Raji (cell line): ENCODE data around the gene PIM3.

Source experiments
- POLR2A ChIP-seq: IDR thresholded peaks from 2 replicates; pipeline ENCODE4 v1.6.1; 2011; ENCODE audit warnings: low read depth, low read length, control low read depth; ENCODE audit not compliant: insufficient read depth

The PIM3 gene

DNA sequence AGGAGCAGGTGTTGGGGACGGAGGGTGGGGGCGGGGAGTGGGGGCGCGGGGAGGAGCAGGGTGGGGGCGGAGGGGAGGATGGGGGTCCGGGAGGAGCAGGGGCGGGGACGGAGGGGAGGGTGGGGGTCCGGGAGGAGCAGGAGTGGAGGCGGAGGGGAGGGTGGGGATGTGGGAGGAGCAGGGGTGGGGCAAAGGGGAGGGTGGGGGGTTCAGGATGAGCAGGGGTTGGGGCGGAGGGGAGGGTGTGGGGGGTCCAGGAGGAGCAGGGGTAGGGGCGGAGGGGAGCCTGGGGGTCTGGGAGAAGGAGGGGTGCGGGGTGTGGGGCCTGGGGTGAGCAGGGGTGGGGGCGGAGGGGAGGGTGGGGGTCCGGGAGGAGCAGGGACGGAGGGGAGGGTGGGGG is 25.0 kb upstream of the PIM3 start:
- no peak for TF ChIP-seq POLR2A

- TF ChIP-seq POLR2A = peak; percentile 49
Observed at GRCh38 chr22:49936018-49936972, 24.3 kb upstream of the PIM3 start.

- no peak for TF ChIP-seq POLR2A
Observed at GRCh38 chr22:49936973-49937757, 23.4 kb upstream of the PIM3 start.

DNA sequence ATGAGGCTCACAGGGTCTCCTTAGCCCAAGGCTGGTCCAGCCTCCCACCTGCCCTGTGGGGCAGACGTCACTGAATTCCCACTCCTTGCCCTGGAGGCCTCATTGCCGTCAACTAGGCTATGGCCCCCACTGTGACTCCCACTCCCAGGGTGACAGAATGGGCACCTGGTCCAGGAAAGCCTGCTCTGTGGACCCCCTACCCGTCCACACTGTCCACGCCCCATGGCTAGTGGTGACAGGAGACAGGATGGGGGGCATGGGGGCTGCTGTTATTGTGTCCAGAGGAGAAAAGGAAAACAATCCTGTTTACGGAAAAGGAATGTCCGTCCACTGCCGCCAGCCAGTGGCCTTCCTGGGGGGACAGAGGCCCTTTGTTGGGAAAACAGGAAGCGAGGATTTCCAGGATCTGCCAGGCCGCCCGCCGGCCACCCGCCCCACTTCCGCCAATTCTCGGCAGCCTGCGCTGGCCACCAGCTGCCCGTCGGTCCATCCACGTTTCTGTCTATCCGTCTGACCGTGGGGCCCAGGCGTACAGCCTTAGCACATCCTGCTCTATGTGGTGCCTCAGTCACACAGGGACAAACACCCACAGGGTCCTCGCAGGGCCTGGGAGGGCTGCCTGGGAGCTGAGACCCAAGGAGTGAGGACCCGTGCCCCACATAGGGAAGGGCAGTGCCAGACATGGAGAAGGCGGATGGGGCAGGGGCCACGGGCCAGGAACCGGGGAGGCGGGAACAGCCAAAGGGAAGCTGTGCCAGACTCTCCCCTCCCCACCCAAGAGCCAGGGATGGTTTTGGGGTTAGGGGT is 22.6 kb upstream of the PIM3 start:
- TF ChIP-seq POLR2A = no peak

GRCh38 chr22:49938565-49939136 is 21.9 kb upstream of the PIM3 start:
- no peak for TF ChIP-seq POLR2A

GRCh38 chr22:49941507-49942316 is 18.9 kb upstream of the PIM3 start:
- no peak for TF ChIP-seq POLR2A

DNA sequence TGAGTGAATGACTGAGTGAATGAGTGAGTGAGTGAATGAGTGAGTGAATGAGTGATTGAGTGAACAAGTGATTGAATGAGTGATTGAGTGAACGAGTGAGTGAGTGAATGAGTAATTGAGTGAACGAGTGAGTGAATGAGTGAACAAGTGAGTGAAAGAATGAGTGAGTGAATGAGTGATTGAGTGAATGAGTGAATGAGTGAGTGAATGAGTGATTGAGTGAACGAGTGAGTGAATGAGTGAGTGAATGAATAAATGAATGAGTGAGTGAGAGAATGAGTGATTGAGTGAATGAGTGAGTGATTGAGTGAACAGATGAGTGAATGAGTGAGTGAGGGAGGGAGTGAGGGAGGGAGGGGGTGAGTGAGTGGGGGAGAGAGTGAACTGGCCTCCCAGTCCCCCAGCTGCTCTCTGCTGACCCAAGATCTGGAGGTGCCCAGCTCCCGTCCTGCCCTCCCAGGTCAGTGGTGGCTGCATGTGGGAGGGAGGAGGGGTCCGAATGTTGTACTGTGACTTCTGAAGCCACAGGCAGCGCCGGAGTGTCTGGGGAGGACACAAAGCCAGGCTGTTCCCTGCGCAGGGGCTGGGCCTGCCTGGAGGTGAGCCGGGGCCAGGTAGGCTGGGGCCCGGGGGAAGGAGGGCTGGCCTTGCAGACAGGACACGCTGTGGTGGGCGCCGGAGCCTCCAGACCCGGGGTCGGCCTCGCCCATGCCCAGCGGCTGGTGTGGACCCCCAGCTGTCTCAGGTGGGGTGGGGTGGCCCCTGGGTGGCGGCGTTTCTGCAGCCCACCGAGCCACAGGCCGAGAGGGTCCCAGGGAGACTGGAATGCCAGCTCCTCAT is 17.8 kb upstream of the PIM3 start:
- TF ChIP-seq POLR2A = no peak

- TF ChIP-seq POLR2A = no peak
Observed at GRCh38 chr22:49943405-49943765, 17.2 kb upstream of the PIM3 start.

GRCh38 chr22:49943771-49944398 is 16.7 kb upstream of the PIM3 start:
- no peak for TF ChIP-seq POLR2A

GRCh38 chr22:49944399-49944891 is 16.1 kb upstream of the PIM3 start:
- no peak for TF ChIP-seq POLR2A

DNA sequence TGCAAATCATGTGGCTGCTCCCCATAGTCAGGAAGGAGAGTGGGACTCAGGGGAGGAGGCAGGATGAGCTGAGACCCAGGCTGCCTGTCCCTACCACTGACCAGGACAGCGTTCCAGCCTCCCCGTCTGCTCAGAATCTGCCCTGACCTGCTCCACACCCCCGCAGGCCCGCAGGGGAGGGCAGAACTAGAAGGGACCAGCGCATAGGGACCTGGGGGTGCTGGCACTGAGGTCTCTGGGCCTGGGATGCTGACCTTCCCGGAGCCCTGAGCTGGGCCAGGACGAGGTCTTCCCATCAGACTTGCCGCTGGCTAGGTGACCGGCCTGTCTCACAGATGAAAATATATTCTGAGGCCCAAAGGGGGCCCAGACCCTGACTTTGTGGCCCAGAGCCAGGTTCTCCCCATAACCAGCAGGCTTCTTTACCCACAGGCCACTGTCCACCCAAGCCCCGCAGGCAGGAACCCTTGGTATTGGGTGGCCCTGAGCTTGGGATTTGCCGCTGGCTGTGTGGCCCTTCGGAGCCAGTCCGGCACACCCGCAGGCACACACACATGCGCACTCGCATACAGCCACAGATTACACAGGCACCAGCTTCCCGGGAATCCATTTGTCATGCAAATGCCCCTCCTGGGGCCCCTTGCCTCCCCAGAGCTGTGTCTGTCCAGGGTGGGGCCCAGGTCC is 13.8 kb upstream of the PIM3 start:
- no peak for TF ChIP-seq POLR2A

GRCh38 chr22:49947296-49947622 is 13.3 kb upstream of the PIM3 start:
- TF ChIP-seq POLR2A = no peak
